T47D (cell line): ENCODE data around the gene RAB11FIP4.

Experiments used
- DNase-seq, 2 experiments: peaks; one replicate each; pipeline versions ENCODE4 v3.0.0 to v3.0.0-alpha.2; 2011 to 2012; ENCODE audit warnings: low read depth in 1 of 2, low spot score in 1 of 2
- JUND ChIP-seq: IDR thresholded peaks from 2 replicates; pipeline ENCODE4 v1.6.1; 2012; ENCODE audit warnings: low read depth
- in situ Hi-C: cut with HindIII; loops from 2 replicates; pipeline ENCODE4 v1.10.0; 2016; ENCODE audit warnings: low sequenced_read_pairs, low pct_unique_long_range_greater_than_20kb

The RAB11FIP4 gene

DNA sequence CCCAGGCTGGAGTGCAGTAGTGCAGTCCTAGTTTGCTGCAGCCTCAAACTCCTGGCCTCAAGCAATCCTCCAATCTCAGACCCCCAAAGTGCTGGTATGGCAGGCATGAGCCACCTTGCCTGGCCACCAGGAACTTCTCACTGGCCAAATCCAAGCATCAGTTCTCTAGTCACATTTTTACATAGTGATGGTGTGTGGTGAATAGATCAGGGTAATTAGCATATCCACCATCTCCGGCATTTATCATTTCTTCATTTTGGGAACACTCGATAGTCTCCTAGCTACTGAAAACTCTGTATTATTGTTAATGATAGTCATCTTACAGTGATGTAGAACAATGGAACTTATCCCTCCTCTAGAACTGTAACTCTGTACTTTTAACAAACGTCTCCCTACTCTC is 58.3 kb downstream of the RAB11FIP4 start:
- no peak for TF ChIP-seq JUND
- DNase-seq = no peak
- in situ Hi-C loops = no loop called here

DNA sequence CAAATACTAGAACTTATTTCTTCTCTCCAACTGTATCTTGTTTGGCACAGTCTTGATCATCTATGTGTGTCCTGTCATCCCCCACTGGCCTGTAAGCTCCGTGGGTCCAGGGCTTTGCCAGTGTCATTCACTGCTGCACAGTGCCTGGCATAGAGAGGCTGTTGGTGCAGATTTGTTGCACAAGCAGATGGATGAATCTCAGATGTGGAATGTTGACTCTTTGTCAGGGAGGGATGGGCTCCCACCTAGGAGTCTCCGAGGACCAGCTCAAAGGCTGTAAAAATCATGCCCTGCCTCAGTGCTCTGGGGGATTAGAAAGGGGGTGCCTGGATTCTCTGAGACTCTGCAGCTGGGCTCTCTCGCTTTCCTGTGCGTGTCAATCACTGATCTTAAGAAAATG is 60.6 kb downstream of the RAB11FIP4 start:
- in situ Hi-C loops = no loop called here
- no peak for TF ChIP-seq JUND
- no peak for DNase-seq

DNA sequence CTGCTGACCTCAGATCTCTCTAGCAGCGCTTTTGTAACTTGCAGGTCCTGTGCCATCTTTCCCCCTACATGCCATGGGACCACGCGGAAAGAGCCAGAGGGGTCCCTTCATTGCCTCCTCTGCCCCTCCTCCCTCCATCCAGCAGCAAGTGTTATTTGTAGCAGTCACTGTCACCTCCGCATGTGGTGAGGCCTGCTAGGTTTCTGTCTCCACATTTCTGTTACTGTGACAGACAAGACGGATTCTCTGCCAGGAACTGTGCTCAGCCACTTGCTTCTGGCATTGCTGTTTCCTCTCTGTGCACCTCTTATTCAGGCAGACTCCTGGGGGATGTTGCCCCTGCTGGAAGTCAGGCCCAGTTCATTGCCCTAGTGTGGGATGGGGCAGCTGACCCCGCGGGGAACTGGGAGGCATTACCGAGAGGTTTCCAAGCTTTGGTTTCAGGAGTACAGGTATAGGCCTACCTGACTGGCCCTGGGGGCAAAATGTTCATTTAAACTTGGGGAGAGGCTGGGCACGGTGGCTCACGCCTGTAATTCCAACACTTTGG is 61.2 kb downstream of the RAB11FIP4 start:
- TF ChIP-seq JUND = no peak
- in situ Hi-C loops = no loop called here
- no peak for DNase-seq

DNA sequence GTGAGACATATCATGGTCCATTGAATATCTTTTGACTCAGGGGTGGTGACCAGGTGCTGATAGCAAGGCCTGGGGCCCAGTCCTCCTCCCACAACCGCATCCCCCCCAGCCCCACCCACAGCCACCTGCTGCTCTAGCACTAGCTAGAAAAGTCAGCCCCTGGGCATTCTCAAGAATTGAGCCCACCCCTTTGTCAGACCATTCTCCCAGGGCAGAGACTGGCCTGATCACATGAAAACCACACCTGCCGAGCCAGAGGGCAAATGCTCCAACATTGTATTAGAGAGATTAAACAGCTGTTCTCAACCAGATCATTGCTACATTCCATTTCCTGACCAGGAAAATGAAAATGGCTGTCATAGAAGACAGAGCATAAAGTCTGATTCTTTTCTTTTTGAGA is 62.4 kb downstream of the RAB11FIP4 start:
- no peak for DNase-seq

DNA sequence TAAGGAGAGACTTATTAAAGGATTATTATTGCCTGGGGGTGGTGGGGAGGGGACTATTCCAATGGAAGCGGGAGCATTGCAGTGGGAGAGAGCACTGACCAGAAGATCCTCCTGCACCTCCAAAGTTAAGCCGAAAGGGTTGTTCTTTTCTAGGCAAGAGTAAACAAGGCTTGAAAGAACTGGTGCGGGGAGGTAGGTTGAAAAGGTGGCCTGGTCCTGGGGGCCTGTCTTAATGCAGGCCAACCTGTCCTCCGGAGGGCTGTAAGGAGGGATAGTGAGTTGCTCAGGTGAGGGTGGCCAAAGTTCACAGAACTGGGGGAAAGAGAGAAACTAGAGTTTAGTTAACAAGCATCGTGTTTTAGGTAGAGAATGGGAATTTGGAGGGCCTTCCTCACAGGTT is 65.3 kb downstream of the RAB11FIP4 start:
- no peak for DNase-seq
- in situ Hi-C loops = no loop called here
- TF ChIP-seq JUND = no peak

More for the DNA sequence above, 62.4 kb downstream of the RAB11FIP4 start:
- in situ Hi-C loops = no loop called here
- no peak for TF ChIP-seq JUND

DNA sequence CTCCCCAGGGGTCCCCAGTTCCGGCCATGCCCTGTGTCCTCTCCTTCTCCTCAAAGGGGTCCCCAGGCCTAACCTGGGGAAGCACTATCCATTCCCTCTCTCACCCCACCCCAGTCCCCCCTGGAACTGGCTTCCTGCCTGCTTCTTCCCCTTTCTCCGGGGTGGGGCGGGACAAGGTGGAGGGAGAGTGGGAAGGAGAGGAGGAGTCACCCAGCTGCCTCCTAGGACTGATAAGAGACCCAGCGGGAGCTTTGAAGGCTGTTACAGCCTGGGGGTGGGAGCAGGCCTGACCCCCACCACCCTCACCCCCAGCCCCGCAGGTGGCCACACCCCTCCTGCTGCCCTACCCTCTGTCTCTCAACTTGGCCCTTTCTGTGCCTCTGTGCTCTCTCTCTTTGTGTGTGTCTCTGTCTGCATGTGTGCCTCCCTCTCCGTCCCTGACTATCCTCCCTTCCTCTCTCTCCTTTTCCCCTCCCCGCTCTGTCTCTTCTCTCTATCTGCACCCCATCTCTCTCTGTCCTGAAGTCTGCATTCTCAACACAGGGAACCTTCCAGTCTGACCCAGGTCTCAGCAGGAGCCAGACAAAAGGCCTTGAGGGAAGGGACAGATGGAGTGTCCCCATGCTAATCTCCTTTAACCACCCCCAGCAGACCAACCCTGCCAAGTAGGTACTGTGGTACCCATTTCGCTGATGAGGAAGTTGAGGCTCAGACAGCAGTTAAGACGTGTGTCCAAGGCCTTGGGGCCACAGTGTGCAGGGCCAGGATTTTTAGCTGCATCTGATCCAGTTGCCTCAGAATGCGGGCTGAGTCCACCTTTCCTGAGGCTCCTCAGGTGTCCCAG is 66.1 kb downstream of the RAB11FIP4 start:
- in situ Hi-C loops = no loop called here
- no peak for DNase-seq
- TF ChIP-seq JUND = no peak

DNA sequence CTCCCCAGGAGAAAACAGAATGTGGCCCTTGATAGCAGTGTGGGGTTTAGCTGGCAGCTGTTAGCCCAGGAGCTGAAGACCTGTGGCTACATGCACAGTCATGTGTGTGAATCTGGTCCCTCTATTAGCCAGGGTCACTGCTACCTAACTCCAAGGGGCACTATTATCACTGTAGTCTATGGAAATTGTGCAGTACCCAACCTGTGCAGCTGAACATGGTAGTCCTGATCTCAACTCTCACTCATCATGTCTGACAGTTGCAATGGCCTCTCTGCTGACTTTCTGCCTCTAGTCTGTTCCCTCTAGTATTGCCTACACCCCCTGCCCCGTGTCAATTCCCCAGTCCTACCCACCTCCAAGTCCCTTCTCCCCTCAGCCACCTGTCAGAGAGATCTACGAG is 67.4 kb downstream of the RAB11FIP4 start:
- no peak for DNase-seq
- in situ Hi-C loops = no loop called here
- TF ChIP-seq JUND = no peak

DNA sequence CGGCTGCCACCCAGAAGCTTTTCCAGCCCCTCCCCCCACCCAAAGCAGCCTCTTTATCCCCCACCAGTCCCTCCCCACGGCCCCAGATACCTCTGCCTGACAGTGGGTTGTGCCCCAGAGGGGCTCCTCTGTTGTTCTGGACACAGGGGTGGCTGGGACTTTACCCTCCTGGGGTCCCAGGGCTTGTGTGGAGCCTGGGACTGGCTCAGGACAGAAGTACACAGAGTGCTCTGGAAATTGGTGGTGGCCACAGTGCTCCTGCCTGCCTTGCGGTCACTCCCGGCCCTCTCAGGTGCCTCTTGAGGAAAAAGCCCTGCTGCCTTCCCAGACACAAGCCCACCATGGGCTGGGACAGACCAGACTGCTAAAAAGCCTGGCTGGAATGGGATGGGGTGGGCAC is 68.2 kb downstream of the RAB11FIP4 start:
- no peak for DNase-seq
- TF ChIP-seq JUND = no peak
- in situ Hi-C loops = no loop called here

DNA sequence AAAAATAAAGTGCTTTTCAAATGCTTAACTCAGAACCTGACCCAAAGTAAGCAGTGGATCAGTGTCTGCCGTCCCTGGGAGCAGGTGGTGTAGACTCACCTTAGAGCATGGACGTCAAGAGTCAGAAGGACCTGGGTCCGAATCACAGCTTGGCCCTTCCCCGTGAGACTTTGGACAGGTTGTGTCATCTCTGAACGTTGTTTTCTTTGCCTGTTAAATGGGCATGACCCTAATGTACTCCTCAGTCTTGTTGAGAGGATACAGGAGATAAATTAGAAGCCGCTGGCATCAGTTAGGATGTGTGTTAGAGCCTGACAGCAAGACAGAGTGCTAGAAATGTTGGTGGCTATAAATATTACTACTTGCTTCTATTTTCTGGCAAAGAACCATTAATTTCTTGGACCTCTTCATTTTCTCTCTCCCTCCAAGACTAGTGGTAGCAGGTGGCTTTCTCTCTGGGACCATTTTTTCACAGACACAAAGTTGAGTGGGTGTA is 68.8 kb downstream of the RAB11FIP4 start:
- in situ Hi-C loops = no loop called here
- TF ChIP-seq JUND = no peak
- no peak for DNase-seq

DNA sequence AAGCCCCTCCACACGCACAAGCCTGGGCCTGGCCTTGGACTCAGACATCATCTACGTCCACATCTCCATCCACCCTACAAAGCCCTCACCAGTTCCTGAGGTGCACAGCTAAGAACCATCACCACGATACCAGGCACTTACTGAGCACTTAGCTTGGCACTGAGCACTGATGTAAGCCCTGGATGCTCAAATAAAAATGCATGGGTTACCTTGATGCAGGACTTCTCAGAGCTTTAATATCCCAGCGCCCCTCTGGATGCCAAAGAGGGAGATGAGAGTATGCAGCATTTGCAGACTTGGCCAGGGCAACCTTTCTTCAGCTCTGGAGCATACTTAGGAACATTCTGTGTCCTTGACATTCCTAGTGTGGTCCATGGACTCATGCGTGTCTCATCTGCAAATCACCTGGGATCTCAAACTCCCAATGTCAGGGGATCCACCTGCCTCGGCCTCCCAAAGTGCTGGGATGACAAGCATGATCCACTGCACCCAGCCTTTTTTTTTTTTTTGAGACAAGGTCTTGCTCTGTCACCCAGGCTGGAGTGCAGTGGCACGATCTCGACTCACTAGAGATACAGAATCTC is 69.8 kb downstream of the RAB11FIP4 start:
- no peak for TF ChIP-seq JUND
- in situ Hi-C loops = no loop called here
- no peak for DNase-seq

DNA sequence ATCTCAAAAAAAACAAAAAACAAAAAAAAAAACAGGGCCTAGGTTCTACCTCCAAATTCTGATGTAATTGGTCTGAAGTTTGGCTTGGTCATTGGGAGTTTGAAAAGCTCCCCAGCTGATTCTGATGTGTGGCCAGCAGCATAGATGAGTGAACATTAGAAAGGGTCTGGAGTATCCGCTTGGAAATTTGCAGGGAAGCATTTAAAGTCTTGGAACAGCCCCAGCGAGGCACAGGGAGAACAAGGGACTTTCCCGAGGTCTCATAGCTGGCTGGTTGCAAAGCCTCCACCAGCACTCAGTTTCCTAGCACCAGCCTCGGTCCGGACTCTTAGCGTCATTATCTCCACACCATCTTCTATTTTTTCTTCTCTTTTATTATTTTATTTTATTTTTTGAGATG is 70.8 kb downstream of the RAB11FIP4 start:
- in situ Hi-C loops = no loop called here
- DNase-seq = no peak
- TF ChIP-seq JUND = no peak

DNA sequence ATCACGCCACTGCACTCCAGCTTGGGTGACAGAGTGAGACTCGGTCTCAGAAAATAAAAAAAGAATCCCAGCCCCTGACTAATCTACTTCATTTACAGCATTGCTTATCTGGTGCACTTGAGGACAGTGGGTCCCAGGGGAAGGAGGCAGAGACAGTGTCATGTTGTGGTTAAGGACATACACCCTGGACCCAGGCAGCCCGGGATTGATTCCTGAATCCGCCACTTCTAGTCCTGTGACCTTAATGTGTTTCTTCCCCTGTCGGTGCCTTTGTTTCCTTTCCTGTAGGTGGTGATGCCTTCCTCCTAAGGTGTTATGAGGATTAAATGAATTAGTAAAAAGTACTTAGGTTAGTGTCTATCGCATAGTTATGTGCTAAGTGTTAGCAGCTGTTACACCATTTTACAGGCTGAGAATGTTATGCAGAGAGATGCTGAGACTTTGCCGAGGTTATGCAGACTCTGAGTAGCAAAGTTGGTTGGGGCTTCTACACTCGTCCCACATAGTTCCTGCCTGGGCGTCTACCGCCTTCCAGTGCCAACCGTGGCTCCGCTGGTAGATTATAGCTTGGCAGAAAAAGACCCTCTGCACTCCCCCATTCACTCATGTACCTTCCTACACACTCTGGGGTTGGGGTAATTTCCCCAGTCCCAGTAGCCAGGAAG is 74.8 kb downstream of the RAB11FIP4 start:
- DNase-seq = no peak
- no peak for TF ChIP-seq JUND
- in situ Hi-C loops = no loop called here
